Endodermal cell (in vitro differentiated cells): ENCODE results near the gene SMG5. TPM values are rescaled to one million over a fixed set of nuclear protein-coding genes. Genes with fewer than 3 reads are reported as not detected.

ENCODE experiments used
- DNase-seq: peaks from one replicate; pipeline ENCODE4 v3.0.0-alpha.2; 2017
- H3K27ac ChIP-seq: 2 replicates; pipeline ENCODE4 v1.5.1; 2013; ENCODE audit warnings: mild to moderate bottlenecking, low read depth, low read length, moderate library complexity
- H3K27me3 ChIP-seq: 2 replicates; pipeline ENCODE4 v1.6.1; 2013; ENCODE audit warnings: mild to moderate bottlenecking, low read length, moderate library complexity; ENCODE audit not compliant: insufficient read depth, control insufficient read depth, poor library complexity, severe bottlenecking
- H3K36me3 ChIP-seq: 2 replicates; pipeline ENCODE4 v1.7.0; 2013; ENCODE audit warnings: mild to moderate bottlenecking, low read length, moderate library complexity; ENCODE audit not compliant: control insufficient read depth, insufficient read depth
- H3K4me1 ChIP-seq: one replicate; pipeline ENCODE4 v1.7.0; 2013; ENCODE audit warnings: low read length; ENCODE audit not compliant: control insufficient read depth, insufficient read depth
- H3K4me3 ChIP-seq: 2 replicates; pipeline ENCODE4 v1.5.1; 2013; ENCODE audit warnings: mild to moderate bottlenecking, low read length, moderate library complexity
- H3K9ac ChIP-seq: 2 replicates; pipeline ENCODE4 v1.6.1; 2013; ENCODE audit warnings: mild to moderate bottlenecking, low read length, moderate library complexity; ENCODE audit not compliant: poor library complexity, severe bottlenecking; ENCODE audit errors: extremely low read depth
- H3K9me3 ChIP-seq: 2 replicates; pipeline ENCODE4 v1.6.1; 2013; ENCODE audit warnings: mild to moderate bottlenecking, low read length, moderate library complexity; ENCODE audit not compliant: control insufficient read depth
- H3K27ac Mint-ChIP-seq: 2 replicates; pipeline ENCODE4 v1.8.0; 2020; ENCODE audit warnings: mixed read lengths
- H3K27me3 Mint-ChIP-seq: 2 replicates; pipeline ENCODE4 v1.8.0; 2021; ENCODE audit warnings: mild to moderate bottlenecking, mixed read lengths; ENCODE audit not compliant: insufficient read depth
- H3K36me3 Mint-ChIP-seq: 2 replicates; pipeline ENCODE4 v1.8.0; 2020; ENCODE audit warnings: low read depth, mixed read lengths
- H3K4me1 Mint-ChIP-seq: 2 replicates; pipeline ENCODE4 v1.8.0; 2020; ENCODE audit warnings: mixed read lengths
- H3K4me3 Mint-ChIP-seq: 2 replicates; pipeline ENCODE4 v1.8.0; 2020; ENCODE audit warnings: mild to moderate bottlenecking, moderate library complexity, mixed read lengths
- H3K9me3 Mint-ChIP-seq: 2 replicates; pipeline ENCODE4 v1.8.0; 2020; ENCODE audit warnings: mild to moderate bottlenecking, mixed read lengths
- CTCF ChIP-seq: fragments of 200-600 bp; sonication (generic); conservative IDR thresholded peaks from 2 replicates; pipeline ENCODE4 v1.5.0; 2021; ENCODE audit warnings: antibody characterized with exemption, mild to moderate bottlenecking
- WGBS, 2 experiments: methylation state at CpG; one replicate each; pipeline versions ENCODE4 v1.1.5 to v1.1.7; 2013; ENCODE audit warnings: missing lambda C conversion rate in 2 of 2, mixed read lengths in 1 of 2; ENCODE audit not compliant: insufficient coverage in 1 of 2, insufficient read length in 1 of 2; 5-methylcytosine and 5-hydroxymethylcytosine counted together
- total RNA-seq, 2 donors: library from RNA; stranded (reverse); fragmentation: NEBNext Ultra II Directional in 1 of 2; extraction: Animal tissue kit (Norgen Biotek cat#: 25700) in 1 of 2; gene quantifications; 2 replicates in 1 of 2; 3 replicates in 1 of 2; pipeline ENCODE4 v1.2.1, GENCODE V29; 2021

SMG5 gene
- total RNA-seq, 2 donors from 2014 or later: 103 to 111 TPM

- peaks cover 9% of the 10 kb centered on the region for H3K36me3 Mint-ChIP-seq
- TF ChIP-seq CTCF: no peak
- no peak within 1 kb of the TSS for H3K27ac Mint-ChIP-seq
- WGBS, 2 experiments: 93 to 95% methylated on average over 15 to 19 of the region's 19 CpGs
- Histone ChIP-seq H3K4me1 (peaks cover 3% of the 10 kb centered on the region), H3K9ac (no peak within 1 kb of the TSS), H3K9me3 (no peaks in the 10 kb centered on the region), H3K27me3 (no peaks in the 10 kb centered on the region), H3K4me3 (no peak within 1 kb of the TSS), H3K36me3 (peaks cover 10% of the 10 kb centered on the region), H3K27ac (no peak within 1 kb of the TSS)
- peaks cover 8% of the 10 kb centered on the region for H3K4me1 Mint-ChIP-seq
- no peaks in the 10 kb centered on the region for H3K27me3 Mint-ChIP-seq
- no peaks in the 10 kb centered on the region for H3K9me3 Mint-ChIP-seq
- no peak within 1 kb of the TSS for H3K4me3 Mint-ChIP-seq
- DNase-seq: no peak
Measured at GRCh38 chr1:156298852-156299357, 16.3 kb upstream of the SMG5 start, which contains the start of gene VHLL. Gene VHLL (minus strand): TSS chr1:156299307. CDS start chr1:156299189, 118 bp downstream.

- no peaks in the 10 kb centered on the region for H3K9me3 Mint-ChIP-seq
- peaks cover 6% of the 10 kb centered on the region for H3K36me3 Mint-ChIP-seq
- no peaks in the 10 kb centered on the region for H3K9me3 ChIP-seq
- H3K4me3 Mint-ChIP-seq: peak within 1 kb of the TSS; percentile 82
- WGBS, 2 experiments: 6 to 19% methylated on average over 12 to 17 of the region's 17 CpGs
- H3K27me3 ChIP-seq: no peaks in the 10 kb centered on the region
- peak within 1 kb of the TSS; percentile 81 for H3K27ac Mint-ChIP-seq
- peak; percentile 81 for DNase-seq
- no peak within 1 kb of the TSS for H3K27ac ChIP-seq
- peaks cover 7% of the 10 kb centered on the region for H3K4me1 ChIP-seq
- no peak for TF ChIP-seq CTCF
- H3K36me3 ChIP-seq: no peaks in the 10 kb centered on the region
- H3K4me3 ChIP-seq: peak within 1 kb of the TSS; percentile 87
- H3K4me1 Mint-ChIP-seq: peaks cover 17% of the 10 kb centered on the region
- peak within 1 kb of the TSS; percentile 66 for H3K9ac ChIP-seq
- no peaks in the 10 kb centered on the region for H3K27me3 Mint-ChIP-seq
Measured at GRCh38 chr1:156295391-156295947, 12.8 kb upstream of the SMG5 start, which contains the start of gene GLMP. Gene GLMP (minus strand): TSS chr1:156295679. CDS start chr1:156295645, 34 bp downstream.

- no peak for DNase-seq
- Histone ChIP-seq H3K27ac (no peak overlapping the region), H3K9me3 (no peaks in the 10 kb centered on the region), H3K4me3 (no peak overlapping the region), H3K27me3 (no peaks in the 10 kb centered on the region), H3K4me1 (peaks cover 7% of the 10 kb centered on the region), H3K36me3 (no peaks in the 10 kb centered on the region), H3K9ac (no peak overlapping the region)
- peaks cover 12% of the 10 kb centered on the region for H3K36me3 Mint-ChIP-seq
- WGBS, 2 experiments: 89 to 95% methylated on average over 3 to 9 of the region's 9 CpGs
- no peaks in the 10 kb centered on the region for H3K9me3 Mint-ChIP-seq
- H3K4me1 Mint-ChIP-seq: peaks cover 17% of the 10 kb centered on the region
- TF ChIP-seq CTCF: no peak
- H3K27ac Mint-ChIP-seq: no peak overlapping the region
- H3K27me3 Mint-ChIP-seq: no peaks in the 10 kb centered on the region
- H3K4me3 Mint-ChIP-seq: peak overlapping the region; percentile 82
Measured at GRCh38 chr1:156293895-156294294, 11.3 kb upstream of the SMG5 start.
